DOHH2 (cell line): ENCODE data around the gene SMYD5.

ENCODE experiments used
- H3F3A ChIP-seq: fragments of 200-600 bp; sonication (generic), shearing (Covaris generic); 2 replicates; pipeline ENCODE4 v1.6.0; 2016; ENCODE audit warnings: antibody characterized with exemption, mild to moderate bottlenecking; ENCODE audit not compliant: control insufficient read depth, insufficient read depth
- H3K27ac ChIP-seq: fragments of 200-600 bp; sonication (generic); 2 replicates; pipeline ENCODE4 v1.5.1; 2014; ENCODE audit warnings: low read depth, mild to moderate bottlenecking, low read length, moderate library complexity
- H3K27me3 ChIP-seq: fragments of 200-600 bp; sonication (generic); 2 replicates; pipeline ENCODE4 v1.6.1; 2014; ENCODE audit warnings: mild to moderate bottlenecking, low read length, mixed read lengths; ENCODE audit not compliant: control insufficient read depth
- H3K36me3 ChIP-seq: fragments of 200-600 bp; sonication (generic); 2 replicates; pipeline ENCODE4 v1.6.1; 2014; ENCODE audit warnings: mild to moderate bottlenecking, low read length, moderate library complexity, mixed read lengths; ENCODE audit not compliant: control insufficient read depth
- H3K4me1 ChIP-seq: fragments of 200-600 bp; sonication (generic); 2 replicates; pipeline ENCODE4 v1.6.1; 2014; ENCODE audit warnings: mild to moderate bottlenecking, low read length, mixed read lengths; ENCODE audit not compliant: control insufficient read depth
- H3K4me2 ChIP-seq: fragments of 200-600 bp; sonication (generic); 2 replicates; pipeline ENCODE4 v1.6.0; 2014; ENCODE audit warnings: mild to moderate bottlenecking, low read length, moderate library complexity
- H3K4me3 ChIP-seq: fragments of 200-600 bp; sonication (generic); 2 replicates; pipeline ENCODE4 v1.5.1; 2014; ENCODE audit warnings: mild to moderate bottlenecking, low read length, mixed read lengths
- H3K79me2 ChIP-seq: fragments of 200-600 bp; sonication (generic); 2 replicates; pipeline ENCODE4 v1.6.1; 2014; ENCODE audit warnings: mild to moderate bottlenecking, low read length, mixed read lengths; ENCODE audit not compliant: control insufficient read depth
- H3K9me2 ChIP-seq: fragments of 200-600 bp; sonication (generic); replicated peaks from 2 replicates; pipeline ENCODE4 v1.6.1; 2014; ENCODE audit warnings: mild to moderate bottlenecking, low read length, mixed read lengths; ENCODE audit not compliant: control insufficient read depth
- H3K9me3 ChIP-seq: fragments of 200-600 bp; sonication (generic); 2 replicates; pipeline ENCODE4 v1.6.1; 2014; ENCODE audit warnings: antibody characterized with exemption, low read length, mixed read lengths; ENCODE audit not compliant: control insufficient read depth, insufficient read depth
- H4K20me1 ChIP-seq: fragments of 200-600 bp; sonication (generic); 2 replicates; pipeline ENCODE4 v1.6.0; 2014; ENCODE audit warnings: low read depth, mild to moderate bottlenecking, antibody characterized with exemption, low read length, moderate library complexity; ENCODE audit not compliant: control insufficient read depth, insufficient read depth
- EZH2phosphoT487 ChIP-seq: fragments of 200-600 bp; sonication (generic); IDR thresholded peaks from 2 replicates; pipeline ENCODE4 v1.6.1; 2017; ENCODE audit warnings: borderline replicate concordance, mild to moderate bottlenecking, antibody characterized with exemption, low read length, moderate library complexity, mixed read lengths
- TF ChIP-seq, protein P1 (sequence below): fragments of 200-600 bp; sonication (generic); IDR thresholded peaks from one replicate; pipeline ENCODE4 v1.5.1; 2014; ENCODE audit warnings: antibody characterized with exemption, mild to moderate bottlenecking, low read depth, low read length; ENCODE audit not compliant: poor library complexity, severe bottlenecking

Gene SMYD5

DNA sequence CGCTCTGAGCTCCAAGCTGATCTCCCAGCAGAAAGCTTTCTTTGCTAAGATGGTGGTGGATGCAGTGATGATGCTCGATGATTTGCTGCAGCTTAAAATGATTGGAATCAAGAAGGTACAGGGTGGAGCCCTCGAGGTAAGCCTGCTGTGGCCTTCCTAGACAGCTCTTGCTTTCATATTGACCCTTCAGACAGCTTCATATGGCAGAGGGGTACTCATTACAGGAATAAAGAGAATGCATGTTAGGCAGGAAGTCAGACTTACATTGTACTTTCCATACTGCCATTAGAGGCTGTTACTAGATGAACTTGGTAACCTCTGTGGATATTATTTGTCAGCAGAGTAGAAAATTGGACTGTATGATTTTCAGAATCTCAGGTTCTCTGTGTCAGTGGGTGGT, 30.5 kb downstream of the SMYD5 start:
- H3K36me3 ChIP-seq: peaks cover 96% of the 10 kb centered on the region

DNA sequence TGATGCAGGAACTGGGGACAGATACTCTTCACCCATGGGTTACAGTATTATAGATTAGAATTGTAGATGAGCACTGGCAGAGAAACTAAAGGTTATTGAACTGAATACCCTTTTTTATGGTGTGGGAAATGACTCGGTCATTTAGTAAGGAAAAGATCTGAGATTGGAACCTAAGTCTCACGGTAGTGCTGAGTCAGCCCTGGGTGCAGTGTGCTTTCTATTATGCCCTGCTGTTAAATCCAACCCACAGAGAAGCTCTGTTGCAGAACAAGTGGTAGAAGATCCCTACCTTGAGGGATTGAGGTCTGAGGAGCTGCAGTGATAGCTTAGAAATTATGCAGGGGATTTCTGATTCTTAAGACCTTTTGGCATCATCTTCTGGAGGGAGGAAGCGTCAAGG, 32.8 kb downstream of the SMYD5 start:
- Histone ChIP-seq H3K9me3 (no peaks in the 10 kb centered on the region), H3K4me3 (no peak overlapping the region), H3F3A (peaks cover 4% of the 10 kb centered on the region; the same call in 1 of the 2 replicates), H3K79me2 (peaks cover 43% of the 10 kb centered on the region), H3K27ac (no peak overlapping the region), H3K4me1 (no peaks in the 10 kb centered on the region), H3K36me3 (peaks cover 92% of the 10 kb centered on the region), H3K27me3 (no peaks in the 10 kb centered on the region), H4K20me1 (peaks cover 7% of the 10 kb centered on the region; the same call in 1 of the 2 replicates), H3K4me2 (no peak overlapping the region), H3K9me2 (no peaks in the 10 kb centered on the region)
- TF ChIP-seq, protein P1, sequence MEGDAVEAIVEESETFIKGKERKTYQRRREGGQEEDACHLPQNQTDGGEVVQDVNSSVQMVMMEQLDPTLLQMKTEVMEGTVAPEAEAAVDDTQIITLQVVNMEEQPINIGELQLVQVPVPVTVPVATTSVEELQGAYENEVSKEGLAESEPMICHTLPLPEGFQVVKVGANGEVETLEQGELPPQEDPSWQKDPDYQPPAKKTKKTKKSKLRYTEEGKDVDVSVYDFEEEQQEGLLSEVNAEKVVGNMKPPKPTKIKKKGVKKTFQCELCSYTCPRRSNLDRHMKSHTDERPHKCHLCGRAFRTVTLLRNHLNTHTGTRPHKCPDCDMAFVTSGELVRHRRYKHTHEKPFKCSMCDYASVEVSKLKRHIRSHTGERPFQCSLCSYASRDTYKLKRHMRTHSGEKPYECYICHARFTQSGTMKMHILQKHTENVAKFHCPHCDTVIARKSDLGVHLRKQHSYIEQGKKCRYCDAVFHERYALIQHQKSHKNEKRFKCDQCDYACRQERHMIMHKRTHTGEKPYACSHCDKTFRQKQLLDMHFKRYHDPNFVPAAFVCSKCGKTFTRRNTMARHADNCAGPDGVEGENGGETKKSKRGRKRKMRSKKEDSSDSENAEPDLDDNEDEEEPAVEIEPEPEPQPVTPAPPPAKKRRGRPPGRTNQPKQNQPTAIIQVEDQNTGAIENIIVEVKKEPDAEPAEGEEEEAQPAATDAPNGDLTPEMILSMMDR: no peak
- TF ChIP-seq EZH2phosphoT487: no peak

More for the DNA sequence above, 30.5 kb downstream of the SMYD5 start:
- TF ChIP-seq, protein P1: no peak
- no peak for TF ChIP-seq EZH2phosphoT487
- Histone ChIP-seq H3K9me3 (no peaks in the 10 kb centered on the region), H3K79me2 (peaks cover 66% of the 10 kb centered on the region), H4K20me1 (peaks cover 10% of the 10 kb centered on the region), H3K4me3 (no peak overlapping the region), H3K4me1 (no peaks in the 10 kb centered on the region), H3K27ac (no peak overlapping the region), H3F3A (peaks cover 2% of the 10 kb centered on the region; the same call in 1 of the 2 replicates), H3K4me2 (no peak overlapping the region), H3K27me3 (no peaks in the 10 kb centered on the region), H3K9me2 (no peaks in the 10 kb centered on the region)

DNA sequence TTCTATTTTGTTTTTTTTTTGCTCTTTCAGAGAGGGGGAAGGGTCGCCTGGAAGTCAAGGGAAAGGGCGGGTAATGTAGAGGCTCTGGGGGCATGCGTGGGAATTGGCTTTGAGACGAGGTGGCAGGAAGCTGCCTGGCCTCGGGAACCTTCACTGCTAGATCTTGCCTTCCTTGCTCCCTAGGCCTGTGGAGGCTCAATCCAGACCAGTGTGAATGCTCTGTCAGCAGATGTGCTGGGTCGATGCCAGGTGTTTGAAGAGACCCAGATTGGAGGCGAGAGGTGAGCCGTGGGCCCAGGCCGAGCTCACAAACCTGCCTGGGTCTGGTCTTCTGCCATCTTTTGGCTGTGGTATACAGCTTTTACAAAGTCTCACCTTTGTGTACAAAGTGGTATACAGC, 35.6 kb downstream of the SMYD5 start:
- Histone ChIP-seq H3F3A (peaks cover 31% of the 10 kb centered on the region), H3K9me3 (no peaks in the 10 kb centered on the region), H3K4me3 (no peak overlapping the region), H3K27me3 (no peaks in the 10 kb centered on the region), H3K4me1 (no peaks in the 10 kb centered on the region), H3K79me2 (peaks cover 19% of the 10 kb centered on the region), H3K9me2 (no peaks in the 10 kb centered on the region), H3K4me2 (no peak overlapping the region), H4K20me1 (peaks cover 7% of the 10 kb centered on the region; the same call in 1 of the 2 replicates), H3K27ac (no peak overlapping the region), H3K36me3 (peaks cover 93% of the 10 kb centered on the region)
- TF ChIP-seq, protein P1: no peak
- TF ChIP-seq EZH2phosphoT487: no peak
